Measurements from ENCODE around the gene NOP9. TPM values are rescaled to one million over a fixed set of nuclear protein-coding genes. Genes with fewer than 3 reads are reported as not detected.

Gene NOP9
- total and polyA plus RNA-seq, 9 of the 15 experiments (the other 6 are each of a cell fraction or from before 2014, with no cell fraction given) = 1.0 to 27.9 (median 15.1) TPM

DNA sequence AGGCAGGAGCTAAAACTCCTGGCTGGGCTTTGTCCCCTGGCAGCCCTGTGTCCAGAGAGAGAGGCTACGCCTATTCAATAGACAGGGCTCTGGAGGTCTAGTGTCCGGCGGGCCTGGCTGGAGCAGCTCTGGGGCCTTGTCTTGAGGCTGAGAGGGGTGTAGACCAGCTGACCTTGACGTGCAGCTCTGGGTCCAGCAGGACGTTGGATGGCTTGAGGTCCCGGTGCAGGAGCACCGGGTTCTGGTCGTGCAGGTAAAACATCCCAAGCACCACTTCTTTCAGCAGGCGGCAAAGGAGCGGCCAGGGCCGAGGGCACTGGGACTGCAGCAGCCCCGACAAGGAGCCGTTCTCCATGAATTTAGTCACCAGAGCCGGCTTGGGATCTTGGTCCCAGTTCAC lies 39.2 kb downstream of the NOP9 start:
- no peak overlapping the region for H3K4me3 ChIP-seq

DNA sequence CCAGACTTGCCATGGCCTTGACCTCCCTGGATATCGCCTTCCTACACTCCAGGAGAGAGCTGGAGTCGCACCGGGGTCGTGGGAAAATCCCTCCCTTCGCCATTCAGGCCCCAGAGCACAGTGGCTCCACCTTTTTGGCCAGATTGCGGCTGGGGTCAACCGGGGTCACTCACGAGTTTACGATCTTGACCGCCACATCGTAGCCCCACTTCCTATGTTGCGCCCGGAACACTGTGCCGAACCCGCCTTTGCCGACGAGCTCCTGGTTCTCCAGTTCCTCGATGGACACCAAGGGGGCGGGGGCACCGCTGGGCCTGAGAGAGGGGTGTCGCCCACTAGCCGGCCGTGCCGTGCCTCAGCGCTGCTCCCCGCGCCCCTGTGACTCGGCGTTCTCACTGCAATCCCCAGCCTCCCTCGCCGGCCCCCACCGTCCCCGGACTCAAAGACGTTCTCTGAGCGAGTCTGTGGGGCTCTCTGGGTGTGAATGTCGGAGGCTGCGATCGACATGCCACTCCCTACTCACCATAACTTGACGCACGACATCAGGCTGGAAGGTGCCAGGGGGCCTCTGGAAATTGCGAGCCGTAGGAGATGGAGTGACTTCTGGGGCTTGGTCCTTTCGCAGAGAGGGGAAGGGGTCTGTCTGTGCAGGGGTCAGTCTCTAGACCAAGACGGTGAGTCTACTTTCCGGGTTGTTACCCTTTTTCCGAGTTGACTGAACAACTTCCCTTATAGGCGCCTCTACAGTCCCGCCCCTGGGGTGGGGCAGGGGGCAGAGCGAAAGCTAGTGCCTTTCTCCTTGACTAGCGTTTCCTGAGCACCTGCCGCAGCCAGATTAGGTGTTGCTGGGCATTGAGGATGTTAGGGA lies 39.9 kb downstream of the NOP9 start, which contains the start of gene RIPK3:
Gene RIPK3, minus strand, starts transcription at position 708 of the 868 bp plus-strand sequence. Its CDS starts 165 bp downstream, at position 543.
- ATAC-seq = 0 out of 3 replicates have a peak, but pooled peaks have one; percentile 20
- ChIA-PET CTCF (ENCODE audit: low intra/inter-chr PET ratio) (no interaction called here), POLR2A (interaction anchor here (0.9 to 1.0 kb wide), 2 partner anchors 27 to 79 kb away, joined by 3 to 4 read pairs; no protein-coding TSS in a partner anchor)
- intact Hi-C loops (cut with micrococcal nuclease) (no loop called here), in situ Hi-C loops (cut with MboI) (loop anchor here (25.0 kb wide), 1 partner anchor 348 kb away; no protein-coding TSS in a partner anchor)
- no peak within 1 kb of the TSS; the same call in 1 of the 2 replicates for H3K4me2 ChIP-seq (ENCODE audit: insufficient read depth, low read length)
- DNase-seq (ENCODE audit: extremely low read depth in 1 of 4, low spot score in 3 of 4) = no peak
- no peak for FAIRE-seq
- peaks cover 0 to 9% of the 10 kb centered on the region in 2 experiments; a peak in 1 of 5 replicates for H3K27me3 ChIP-seq (ENCODE audit: control insufficient read depth in 2 of 2, insufficient read depth in 2 of 2, low read length in 2 of 2)
- WGBS (ENCODE audit: insufficient coverage, low coverage, missing lambda C conversion rate) = 53% methylated on average over 18 of the region's 51 CpGs
- no peak within 1 kb of the TSS for H3K27ac ChIP-seq (ENCODE audit: extremely low read depth, low read depth, low read length)
- no TSS peak for BruUV-seq (replicated peaks)
- H3K4me1 ChIP-seq (replicated peaks in 1 of 2; ENCODE audit: control insufficient read depth in 2 of 2, insufficient read depth in 2 of 2, low read length in 2 of 2) = peaks cover 5 to 18% of the 10 kb centered on the region in 2 experiments; a peak in 3 of 5 replicates
- no peaks in the 10 kb centered on the region for H3K36me3 ChIP-seq (ENCODE audit: control insufficient read depth, insufficient read depth, low read length)
- H3K79me2 ChIP-seq (ENCODE audit: control insufficient read depth, insufficient read depth, low read length) = no peaks in the 10 kb centered on the region
- no peaks in the 10 kb centered on the region for H3K9me3 ChIP-seq (replicated peaks; ENCODE audit: control insufficient read depth, insufficient read depth, low read depth, low read length)
- H3K9ac ChIP-seq (ENCODE audit: insufficient read depth in 1 of 2, low read depth in 2 of 2, low read length in 2 of 2) = peak within 1 kb of the TSS in 1 of 2 experiments; percentile 5; a peak in 1 of 4 replicates
- TF ChIP-seq, protein P1, sequence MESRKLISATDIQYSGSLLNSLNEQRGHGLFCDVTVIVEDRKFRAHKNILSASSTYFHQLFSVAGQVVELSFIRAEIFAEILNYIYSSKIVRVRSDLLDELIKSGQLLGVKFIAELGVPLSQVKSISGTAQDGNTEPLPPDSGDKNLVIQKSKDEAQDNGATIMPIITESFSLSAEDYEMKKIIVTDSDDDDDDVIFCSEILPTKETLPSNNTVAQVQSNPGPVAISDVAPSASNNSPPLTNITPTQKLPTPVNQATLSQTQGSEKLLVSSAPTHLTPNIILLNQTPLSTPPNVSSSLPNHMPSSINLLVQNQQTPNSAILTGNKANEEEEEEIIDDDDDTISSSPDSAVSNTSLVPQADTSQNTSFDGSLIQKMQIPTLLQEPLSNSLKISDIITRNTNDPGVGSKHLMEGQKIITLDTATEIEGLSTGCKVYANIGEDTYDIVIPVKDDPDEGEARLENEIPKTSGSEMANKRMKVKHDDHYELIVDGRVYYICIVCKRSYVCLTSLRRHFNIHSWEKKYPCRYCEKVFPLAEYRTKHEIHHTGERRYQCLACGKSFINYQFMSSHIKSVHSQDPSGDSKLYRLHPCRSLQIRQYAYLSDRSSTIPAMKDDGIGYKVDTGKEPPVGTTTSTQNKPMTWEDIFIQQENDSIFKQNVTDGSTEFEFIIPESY (CRISPR knock-in tag; IDR thresholded peaks at IDR 0.05) = 0 out of 2 replicates have a peak, but pooled peaks have one; percentile 15
- no peak for TF ChIP-seq GABPA (tag; conservative IDR thresholded peaks at IDR 0.05; ENCODE audit: low read depth)
- peak within 1 kb of the TSS; percentile 40; the same call in 1 of the 2 replicates for H2AFZ ChIP-seq (ENCODE audit: low read depth, low read length)
- no peak within 1 kb of the TSS for H3K4me3 ChIP-seq
- no peaks in the 10 kb centered on the region for H4K20me1 ChIP-seq (replicated peaks; ENCODE audit: control insufficient read depth, insufficient read depth, low read length)
- no peaks in the 10 kb centered on the region for H3K9me1 ChIP-seq (ENCODE audit: control insufficient read depth, insufficient read depth, low read length)

More for the DNA sequence above, 39.2 kb downstream of the NOP9 start:
- in situ Hi-C loops (cut with MboI) (loop anchor here (25.0 kb wide), 1 partner anchor 348 kb away; no protein-coding TSS in a partner anchor), intact Hi-C loops (cut with micrococcal nuclease) (no loop called here)
- H3K4me1 ChIP-seq (replicated peaks in 1 of 2; ENCODE audit: control insufficient read depth in 2 of 2, insufficient read depth in 2 of 2, low read length in 2 of 2) = peaks cover under 1 to 22% of the 10 kb centered on the region in 2 experiments; a peak in 4 of 5 replicates
- TF ChIP-seq RFX1 (IDR thresholded peaks at IDR 0.05) (no peak), POLR2AphosphoS2 (IDR thresholded peaks at IDR 0.05; ENCODE audit: low read length) (no peak)
- peaks cover 0 to 9% of the 10 kb centered on the region in 2 experiments; a peak in 1 of 5 replicates for H3K27me3 ChIP-seq (ENCODE audit: control insufficient read depth in 2 of 2, insufficient read depth in 2 of 2, low read length in 2 of 2)
- no peak overlapping the region for H2AFZ ChIP-seq (ENCODE audit: low read depth, low read length)
- no peaks in the 10 kb centered on the region for H4K20me1 ChIP-seq (replicated peaks; ENCODE audit: control insufficient read depth, insufficient read depth, low read length)
- H3K27ac ChIP-seq (ENCODE audit: extremely low read depth, low read depth, low read length) = no peak overlapping the region
- no peaks in the 10 kb centered on the region for H3K79me2 ChIP-seq (ENCODE audit: control insufficient read depth, insufficient read depth, low read length)
- POLR2A ChIA-PET = interaction anchor here (0.9 kb wide), 1 partner anchor 80 kb away, joined by 3 read pairs; no protein-coding TSS in a partner anchor
- FAIRE-seq (no peak), ATAC-seq (no peak), DNase-seq (ENCODE audit: extremely low read depth in 1 of 4, low spot score in 3 of 4) (no peak)
- WGBS (ENCODE audit: insufficient coverage, low coverage, missing lambda C conversion rate) = 58% methylated on average over 8 of the region's 14 CpGs
- no peak overlapping the region for H3K4me2 ChIP-seq (ENCODE audit: insufficient read depth, low read length)
- CTCF ChIA-PET (ENCODE audit: low intra/inter-chr PET ratio) = no interaction called here
- no peaks in the 10 kb centered on the region for H3K9me1 ChIP-seq (ENCODE audit: control insufficient read depth, insufficient read depth, low read length)
- H3K9me3 ChIP-seq (replicated peaks; ENCODE audit: control insufficient read depth, insufficient read depth, low read depth, low read length) = no peaks in the 10 kb centered on the region
- no peaks in the 10 kb centered on the region for H3K36me3 ChIP-seq (ENCODE audit: control insufficient read depth, insufficient read depth, low read length)
- no TSS peak for BruUV-seq (replicated peaks)
- H3K9ac ChIP-seq (ENCODE audit: insufficient read depth in 1 of 2, low read depth in 2 of 2, low read length in 2 of 2) = peak overlapping the region in 1 of 2 experiments; percentile 5; a peak in 1 of 4 replicates
